Activated T-cell treated with anti-CD3 and anti-CD28 coated beads for 24 hours (primary cell): Measurements from ENCODE around the gene SUN3.
"Not testable (repeated sequence)": the region's sequence is repeated elsewhere in the genome, so short reads cannot be mapped to it uniquely, and the experiment has no call there.

Experiments
- DNase-seq: peaks from one replicate; pipeline ENCODE4 v3.0.0-alpha.2; 2020; ENCODE audit warnings: low read depth

Gene SUN3

GRCh38 chr7:47944536-47945260, 84.2 kb downstream of the SUN3 start:
- DNase-seq = no peak

DNA sequence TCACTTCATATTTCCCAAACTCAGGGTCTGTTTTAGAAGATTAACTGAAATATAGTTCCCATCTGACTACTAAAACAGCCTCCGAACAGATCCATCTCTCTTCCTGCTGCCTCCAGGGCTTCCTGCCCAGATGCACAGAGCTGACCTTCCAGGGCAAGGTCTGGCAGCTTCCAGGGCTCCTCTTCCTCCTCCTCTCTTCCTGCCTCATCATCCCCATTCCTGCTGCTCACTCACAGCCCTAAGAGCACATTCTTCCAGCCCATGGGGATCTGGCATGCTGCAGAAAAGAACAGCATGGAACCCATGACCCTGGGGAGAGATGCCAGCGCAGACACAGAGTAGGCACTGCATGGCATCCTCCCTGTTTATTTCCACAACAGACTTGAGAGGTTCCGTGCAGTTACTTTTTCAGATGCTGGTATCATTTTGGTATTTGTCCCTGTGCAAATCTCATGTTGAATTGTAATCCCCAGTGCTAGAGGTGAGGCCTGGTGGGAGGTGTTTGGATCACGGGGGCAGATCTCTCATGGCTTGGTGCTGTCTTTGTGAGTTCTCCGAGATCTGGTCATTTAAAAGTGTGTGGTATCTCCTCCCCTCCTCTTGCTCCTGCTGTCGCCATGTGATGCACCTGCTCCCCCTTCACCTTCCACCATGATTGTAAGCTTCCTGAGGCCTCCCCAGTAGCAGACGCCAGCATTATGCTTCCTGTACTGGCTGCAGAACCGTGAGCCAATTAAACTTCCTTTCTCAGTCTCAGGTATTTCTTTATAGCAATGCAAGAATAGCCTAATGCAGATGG, 85.0 kb downstream of the SUN3 start:
- no peak for DNase-seq

- DNase-seq = not testable (repeated sequence)
Measured at GRCh38 chr7:47942651-47943050, 86.3 kb downstream of the SUN3 start.

DNA sequence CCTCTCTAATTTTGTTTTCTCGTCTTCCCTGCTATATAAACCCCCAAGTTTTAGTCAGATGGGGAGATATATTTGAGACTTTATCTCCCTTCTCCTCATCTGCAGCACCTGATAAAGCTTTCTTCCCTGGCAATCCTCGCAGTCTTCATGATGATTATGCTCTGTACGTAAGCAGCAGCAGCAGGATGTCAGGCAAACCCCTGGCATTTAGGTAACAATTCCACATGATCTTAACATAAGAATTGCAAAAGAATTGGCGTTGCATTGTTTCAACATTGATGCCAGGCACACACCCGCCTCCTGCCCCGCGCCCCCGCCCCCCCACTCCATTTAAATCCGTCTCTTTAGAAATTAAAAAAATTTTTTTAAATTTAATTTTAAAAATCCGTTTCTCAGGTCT, 86.8 kb downstream of the SUN3 start:
- no peak for DNase-seq

DNA sequence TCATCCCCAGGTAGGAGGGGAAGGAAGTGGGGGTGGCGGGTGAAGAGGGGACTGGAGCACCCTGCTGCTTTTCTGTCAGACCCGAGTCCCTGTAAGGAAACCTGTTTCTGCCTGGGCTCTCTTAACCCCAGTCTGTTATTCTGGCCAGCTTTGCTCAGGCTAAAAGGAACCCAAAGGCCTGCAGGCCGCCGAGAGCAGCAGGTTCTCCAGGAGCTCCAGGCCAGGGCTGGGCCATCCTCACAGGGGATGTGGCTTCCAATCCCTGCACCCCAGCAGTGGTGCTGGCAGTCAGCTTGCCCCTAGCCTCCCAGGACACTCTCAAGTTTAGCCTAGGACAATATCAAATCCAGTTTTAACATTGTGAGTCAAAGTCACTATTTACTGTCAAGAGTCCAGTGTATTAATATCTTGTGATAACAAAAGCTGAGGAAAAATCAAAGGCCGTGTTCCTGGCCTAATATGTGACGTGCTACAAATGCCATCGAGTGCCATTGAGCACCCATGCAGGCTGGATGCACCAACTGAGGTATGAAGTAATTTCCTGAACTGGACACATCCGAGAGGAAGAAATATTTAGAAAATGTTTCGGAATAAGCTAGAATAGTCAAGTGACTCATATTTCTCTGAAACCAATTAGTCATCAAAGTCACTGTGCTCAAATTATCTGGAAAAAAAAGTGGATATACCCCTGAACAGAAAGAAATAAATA, 87.6 kb downstream of the SUN3 start:
- no peak for DNase-seq

DNA sequence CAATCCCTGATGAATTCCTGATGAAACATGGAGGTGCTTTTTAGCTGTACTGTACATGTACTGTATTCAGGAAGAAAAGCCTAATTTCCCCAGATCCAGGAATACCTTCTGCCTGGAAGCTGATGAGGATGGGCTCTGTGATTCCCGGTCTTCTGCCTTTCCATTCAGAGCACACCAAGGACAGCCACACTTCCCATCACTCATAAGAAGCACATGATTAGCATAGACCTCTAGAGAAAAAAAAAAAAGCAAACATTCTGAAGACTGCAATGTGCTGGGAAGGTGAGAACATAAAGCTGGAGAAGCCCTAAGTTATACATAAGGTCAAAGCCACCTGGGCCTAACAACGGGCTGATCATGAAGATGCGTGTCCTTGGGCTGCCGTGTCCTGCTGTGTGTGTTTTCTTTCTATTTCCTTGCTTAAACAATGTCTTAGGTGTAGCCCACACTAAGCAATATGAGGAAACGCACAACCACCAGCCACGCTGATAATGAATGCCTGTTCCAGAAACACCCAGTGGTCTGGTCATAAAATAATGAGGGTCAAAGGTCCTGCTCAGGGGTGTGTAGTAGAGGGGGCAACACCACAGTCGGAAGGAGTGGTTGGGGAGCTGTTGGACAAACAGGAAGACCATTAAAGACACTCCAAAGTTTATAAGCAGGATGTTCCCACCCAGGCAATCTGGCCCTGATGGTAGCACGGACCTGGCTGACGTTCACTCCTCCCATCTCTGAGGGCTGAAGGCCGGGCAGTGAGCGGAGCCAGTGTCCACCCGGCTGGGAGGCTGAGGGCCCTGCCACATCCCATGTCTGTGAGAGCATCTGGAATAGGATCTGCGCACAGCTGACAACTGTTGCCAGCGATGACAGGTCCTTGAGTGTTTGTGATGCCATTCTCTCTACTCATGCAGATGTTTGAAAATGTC, 88.6 kb downstream of the SUN3 start:
- DNase-seq = no peak

GRCh38 chr7:47939425-47940036, 89.4 kb downstream of the SUN3 start:
- DNase-seq = no peak

- DNase-seq = no peak
Measured at GRCh38 chr7:47938574-47939165, 90.2 kb downstream of the SUN3 start.

DNA sequence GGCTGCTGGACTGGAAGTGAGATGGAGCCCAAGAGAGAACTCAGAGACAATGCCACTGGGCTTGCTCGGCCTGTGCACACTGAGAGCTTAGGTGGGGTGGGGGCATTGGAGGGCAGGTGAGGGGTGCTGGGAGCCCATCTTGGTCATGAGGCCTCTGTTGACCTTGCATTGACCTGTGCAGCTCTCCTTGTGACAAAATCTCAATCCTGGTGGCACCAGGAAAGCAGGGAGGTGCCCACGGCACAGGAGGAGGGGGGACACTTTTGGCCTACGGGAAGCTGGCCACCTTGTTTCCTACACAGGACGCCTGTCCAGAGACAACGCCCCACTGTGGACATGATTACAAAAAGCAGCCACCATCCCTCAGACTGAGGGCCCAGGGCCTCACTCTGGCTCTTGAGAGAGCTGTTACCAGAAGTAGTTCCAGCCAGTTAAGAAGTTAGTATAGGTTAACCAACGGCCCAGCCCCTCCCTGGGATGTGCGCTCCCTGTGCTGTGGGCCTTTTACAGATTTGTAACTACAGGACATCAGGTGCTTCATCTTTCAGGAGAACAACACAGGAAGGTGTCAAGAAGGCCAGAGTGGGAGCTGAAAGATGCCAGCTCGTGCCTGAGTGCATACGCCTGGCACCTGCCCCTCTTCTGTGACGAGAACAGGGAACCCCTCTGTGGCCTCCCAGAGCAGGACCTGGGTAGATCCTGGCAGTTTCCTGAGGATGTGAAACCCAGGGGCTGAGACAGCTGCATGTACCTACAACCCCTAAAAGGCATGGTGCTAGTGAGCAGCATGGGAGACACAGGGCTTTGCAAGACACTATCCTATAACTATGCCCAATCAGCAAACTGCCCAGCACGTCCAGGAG, 91.0 kb downstream of the SUN3 start:
- no peak for DNase-seq
